Measurements from ENCODE around the gene KIF20B.

KIF20B gene

DNA sequence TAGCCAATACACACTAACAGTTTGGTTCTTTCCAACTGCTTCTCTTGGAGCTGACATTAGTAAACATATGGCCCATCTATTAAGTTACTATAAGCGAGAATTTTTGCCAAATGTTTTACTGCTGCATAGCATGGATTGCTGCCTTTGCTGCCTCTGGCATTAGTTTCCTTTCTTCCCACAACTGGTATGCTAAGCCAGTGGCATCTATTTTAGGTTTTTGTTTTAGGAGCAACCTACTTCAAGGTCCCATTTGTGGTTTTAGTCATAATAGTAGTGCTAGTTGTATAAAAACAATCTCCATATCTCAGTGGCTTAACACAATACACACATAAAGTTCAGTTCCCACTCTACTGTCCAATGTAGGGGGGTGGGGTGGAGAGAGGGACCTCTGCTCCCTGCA lies 30.5 kb upstream of the KIF20B start:
- Mint-ChIP-seq H3K36me3 (no peaks in the 10 kb centered on the region), H3K27ac (no peak overlapping the region), H3K4me1 (no peaks in the 10 kb centered on the region), H3K27me3 (no peaks in the 10 kb centered on the region), H3K9me3 (no peaks in the 10 kb centered on the region), H3K4me3 (no peak overlapping the region)

DNA sequence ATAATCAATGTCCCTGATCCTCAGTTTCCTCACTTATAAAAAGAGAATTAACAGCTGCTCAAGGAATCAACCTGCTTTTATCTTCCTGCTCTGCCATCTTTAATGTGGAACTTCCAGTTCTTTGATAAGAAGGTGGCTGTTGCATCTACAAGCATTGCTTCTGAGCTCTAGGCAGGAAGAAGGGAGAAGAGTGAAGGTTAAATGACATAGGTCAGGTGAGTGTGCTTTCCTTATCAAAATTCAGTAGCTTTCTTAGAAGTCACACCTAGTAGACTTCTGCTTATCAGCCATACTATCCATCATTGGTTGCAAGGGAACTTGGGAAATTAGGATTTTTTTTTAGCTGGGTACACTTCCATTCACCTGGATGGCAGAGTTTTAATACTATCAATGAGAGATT lies 24.0 kb upstream of the KIF20B start:
- Mint-ChIP-seq H3K27ac (no peak overlapping the region), H3K27me3 (peaks cover 15% of the 10 kb centered on the region)

DNA sequence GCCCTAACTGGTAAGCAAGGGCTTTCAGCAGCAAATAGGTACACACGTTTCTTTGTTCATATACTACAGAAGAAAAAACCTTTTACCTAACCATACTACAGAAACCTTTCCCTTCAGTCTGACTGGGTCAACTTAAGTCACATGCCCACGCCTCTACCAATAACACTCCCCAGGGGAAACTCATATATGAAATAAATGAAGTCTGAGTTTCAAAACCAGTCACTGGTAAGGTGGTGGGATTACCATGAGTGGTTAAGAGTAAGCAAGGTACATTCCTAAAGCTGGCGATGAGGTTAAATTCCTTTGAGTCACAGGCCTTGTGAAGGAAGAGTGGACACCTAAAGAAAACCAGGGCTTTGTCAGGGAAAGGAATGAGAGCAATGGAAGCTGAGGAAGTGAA lies 21.4 kb upstream of the KIF20B start:
- Mint-ChIP-seq H3K27me3 (peaks cover 25% of the 10 kb centered on the region), H3K4me3 (no peak overlapping the region), H3K4me1 (no peaks in the 10 kb centered on the region), H3K36me3 (no peaks in the 10 kb centered on the region), H3K27ac (no peak overlapping the region), H3K9me3 (no peaks in the 10 kb centered on the region)

More for the DNA sequence above, 24.0 kb upstream of the KIF20B start:
- Mint-ChIP-seq H3K9me3 (no peaks in the 10 kb centered on the region), H3K4me3 (no peak overlapping the region), H3K36me3 (no peaks in the 10 kb centered on the region), H3K4me1 (no peaks in the 10 kb centered on the region)

DNA sequence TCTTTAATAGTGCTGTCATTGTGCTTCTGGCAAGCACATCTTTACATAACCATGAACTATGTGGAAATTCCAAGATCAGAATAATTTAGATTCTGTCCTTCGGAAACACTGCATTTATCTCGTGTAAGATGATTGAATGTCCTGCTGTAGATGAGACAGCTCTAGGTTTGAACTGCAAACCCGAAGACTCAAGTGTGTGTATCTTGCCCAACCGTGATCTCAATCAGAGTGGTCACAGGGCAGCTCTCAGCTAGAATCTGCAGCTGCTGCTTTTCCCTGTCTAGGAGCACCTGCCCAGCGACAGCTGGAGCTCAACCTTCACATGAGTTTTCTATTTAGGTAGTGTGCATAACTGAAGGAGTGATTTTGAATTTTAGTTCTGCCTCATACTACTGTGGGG lies 17.5 kb upstream of the KIF20B start:
- H3K27ac Mint-ChIP-seq: no peak overlapping the region
- H3K4me3 Mint-ChIP-seq: no peak overlapping the region
- H3K36me3 Mint-ChIP-seq: no peaks in the 10 kb centered on the region
- H3K4me1 Mint-ChIP-seq: no peaks in the 10 kb centered on the region
- peaks cover 24% of the 10 kb centered on the region for H3K27me3 Mint-ChIP-seq
- no peaks in the 10 kb centered on the region for H3K9me3 Mint-ChIP-seq

DNA sequence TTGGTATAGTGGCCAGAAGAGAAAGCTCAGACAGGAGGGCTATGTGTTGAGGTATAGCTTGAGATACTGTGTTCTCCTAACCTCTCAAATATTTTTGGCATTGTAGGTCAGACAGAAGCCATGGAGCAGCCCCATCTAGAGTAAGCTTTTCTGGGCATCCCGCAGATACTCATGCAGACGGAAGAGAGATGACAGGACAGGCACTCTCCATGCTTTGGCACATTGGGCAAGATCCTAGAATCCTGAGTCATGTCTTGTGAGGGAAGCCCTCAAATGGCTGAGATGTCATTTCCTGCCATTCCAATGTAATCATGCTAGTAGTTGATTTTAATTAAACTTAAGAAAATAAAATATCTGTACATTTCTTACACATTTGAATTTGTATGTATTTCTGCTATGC lies 16.8 kb upstream of the KIF20B start:
- no peaks in the 10 kb centered on the region for H3K36me3 Mint-ChIP-seq
- H3K4me3 Mint-ChIP-seq: no peak overlapping the region
- H3K9me3 Mint-ChIP-seq: no peaks in the 10 kb centered on the region
- no peaks in the 10 kb centered on the region for H3K4me1 Mint-ChIP-seq
- peaks cover 24% of the 10 kb centered on the region for H3K27me3 Mint-ChIP-seq
- no peak overlapping the region for H3K27ac Mint-ChIP-seq

DNA sequence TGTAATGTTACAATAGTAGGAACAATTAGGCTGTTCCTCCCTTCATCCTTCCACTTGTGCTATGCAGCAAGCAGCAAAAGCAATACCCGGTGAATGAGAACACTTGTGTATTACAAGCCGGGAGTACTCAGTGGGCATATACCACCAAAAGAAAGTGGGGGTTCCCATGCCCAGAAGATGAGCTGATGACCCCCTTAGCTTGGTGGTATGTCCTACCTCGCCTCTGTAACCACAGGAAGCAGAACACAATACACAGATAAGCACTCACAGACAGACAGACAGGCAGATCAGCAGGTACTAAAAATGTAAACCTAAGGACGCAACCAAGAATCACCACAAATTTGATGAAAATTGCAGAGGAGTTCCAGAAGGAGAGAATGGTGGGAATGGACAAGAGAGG lies 15.5 kb upstream of the KIF20B start:
- Mint-ChIP-seq H3K27ac (no peak overlapping the region), H3K36me3 (no peaks in the 10 kb centered on the region), H3K4me1 (no peaks in the 10 kb centered on the region), H3K27me3 (peaks cover 18% of the 10 kb centered on the region), H3K9me3 (no peaks in the 10 kb centered on the region), H3K4me3 (no peak overlapping the region)

DNA sequence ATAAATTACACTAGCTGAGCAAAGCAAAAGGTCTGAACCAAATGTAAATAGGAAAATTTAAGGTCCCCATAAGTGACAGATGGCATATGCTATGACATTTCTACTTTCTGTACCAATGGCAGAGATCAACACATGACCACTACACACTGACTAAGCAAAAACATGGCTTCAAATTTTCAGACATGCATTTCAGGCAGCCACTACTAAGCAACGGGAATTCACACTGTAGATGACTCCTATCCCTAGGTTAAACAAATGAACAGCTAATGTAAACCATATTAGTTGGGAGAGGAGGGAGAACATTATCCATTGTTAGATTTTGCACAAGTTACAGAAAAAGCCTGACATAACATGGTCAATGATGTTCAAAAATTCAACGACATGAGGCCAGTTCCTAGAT lies 11.4 kb upstream of the KIF20B start:
- Mint-ChIP-seq H3K4me1 (no peaks in the 10 kb centered on the region), H3K9me3 (no peaks in the 10 kb centered on the region), H3K4me3 (no peak overlapping the region), H3K27me3 (peaks cover 4% of the 10 kb centered on the region), H3K27ac (no peak overlapping the region), H3K36me3 (peaks cover 2% of the 10 kb centered on the region)

DNA sequence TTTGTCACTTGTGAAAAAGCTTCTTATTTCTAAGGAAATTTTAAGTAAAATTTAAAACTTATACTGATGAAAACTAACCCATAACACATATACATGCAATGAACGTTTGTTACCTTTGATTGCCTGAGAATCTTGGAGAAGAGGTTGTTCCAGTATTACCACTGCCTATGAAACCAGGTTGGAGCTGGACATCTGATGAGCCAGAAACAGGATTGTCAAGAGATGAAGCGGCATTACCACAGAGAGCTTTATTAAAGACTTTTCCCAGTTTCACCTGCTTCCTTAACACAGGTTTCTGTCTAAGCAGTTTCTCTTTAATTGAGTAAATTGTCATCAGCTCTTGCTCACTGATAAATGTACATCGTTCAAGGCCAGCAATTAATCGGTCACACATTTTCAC lies 9.0 kb upstream of the KIF20B start:
- Mint-ChIP-seq H3K9me3 (no peaks in the 10 kb centered on the region), H3K4me3 (no peak overlapping the region), H3K4me1 (no peaks in the 10 kb centered on the region), H3K27me3 (peaks cover 1% of the 10 kb centered on the region), H3K36me3 (peaks cover 2% of the 10 kb centered on the region), H3K27ac (no peak overlapping the region)

DNA sequence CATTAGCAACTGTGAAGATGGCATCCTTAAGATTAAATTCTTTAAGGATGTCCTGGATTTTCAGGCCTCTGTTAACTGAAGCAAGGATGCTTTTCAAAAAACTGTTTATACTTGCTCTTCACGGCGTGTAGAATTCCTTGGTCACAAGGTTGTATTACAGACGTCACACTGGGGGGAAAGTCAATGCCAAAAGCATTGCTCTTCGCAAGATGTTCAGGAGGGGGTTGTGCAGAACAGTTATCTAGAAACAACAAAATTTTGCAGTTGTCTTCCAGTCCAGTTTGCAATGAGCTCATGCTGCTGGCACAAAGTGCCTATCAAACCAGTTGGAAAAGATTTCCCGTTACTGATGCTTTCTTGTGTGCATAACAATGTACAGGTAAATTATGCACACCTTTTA lies 8.2 kb upstream of the KIF20B start:
- H3K9me3 Mint-ChIP-seq: no peaks in the 10 kb centered on the region
- H3K27ac Mint-ChIP-seq: no peak overlapping the region
- H3K4me3 Mint-ChIP-seq: no peak overlapping the region
- H3K36me3 Mint-ChIP-seq: peaks cover 2% of the 10 kb centered on the region
- no peaks in the 10 kb centered on the region for H3K27me3 Mint-ChIP-seq
- no peaks in the 10 kb centered on the region for H3K4me1 Mint-ChIP-seq

DNA sequence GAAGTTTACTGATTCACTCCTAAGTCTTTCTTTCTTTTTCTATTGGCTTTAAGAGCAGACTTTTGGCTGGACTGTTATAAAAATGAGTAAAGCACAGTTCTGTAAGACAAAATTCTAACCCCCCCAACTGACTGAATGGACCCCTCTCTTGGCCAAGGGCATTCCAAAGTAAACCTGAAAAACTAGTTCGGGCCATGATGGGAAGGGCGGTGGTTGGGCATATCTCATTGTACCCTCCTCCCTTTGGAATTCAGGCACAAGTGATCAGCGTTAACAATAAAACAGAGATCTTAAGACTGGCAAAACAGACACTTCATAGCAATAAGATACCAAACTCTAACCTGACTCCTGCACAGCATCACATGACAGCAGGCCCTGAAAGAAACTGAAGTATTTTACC lies 6.1 kb upstream of the KIF20B start:
- H3K4me3 Mint-ChIP-seq: no peak overlapping the region
- no peaks in the 10 kb centered on the region for H3K9me3 Mint-ChIP-seq
- no peaks in the 10 kb centered on the region for H3K27me3 Mint-ChIP-seq
- H3K36me3 Mint-ChIP-seq: peaks cover 2% of the 10 kb centered on the region
- peaks cover 1% of the 10 kb centered on the region for H3K4me1 Mint-ChIP-seq
- H3K27ac Mint-ChIP-seq: no peak overlapping the region

DNA sequence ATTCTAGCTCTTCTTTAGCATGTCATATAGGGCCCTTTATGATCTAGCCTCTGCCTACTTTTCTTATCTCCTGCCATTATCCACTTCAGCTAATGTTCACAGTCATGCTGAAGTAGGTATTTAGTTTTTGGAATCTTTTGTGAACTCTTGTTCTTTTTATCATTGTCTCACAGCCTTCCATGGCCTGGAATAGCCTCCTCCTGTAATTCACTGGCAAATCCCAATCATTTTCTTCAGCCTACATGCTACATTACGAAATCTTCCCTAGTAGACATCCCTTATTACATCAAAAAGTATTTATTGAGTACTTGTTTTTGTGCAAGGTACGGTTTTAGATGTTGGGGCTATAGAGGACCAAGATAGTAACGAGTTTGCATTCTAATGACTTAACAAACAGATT lies 3.4 kb upstream of the KIF20B start:
- Mint-ChIP-seq H3K4me1 (peaks cover 15% of the 10 kb centered on the region), H3K9me3 (no peaks in the 10 kb centered on the region), H3K27me3 (no peaks in the 10 kb centered on the region), H3K4me3 (no peak overlapping the region), H3K36me3 (peaks cover 2% of the 10 kb centered on the region), H3K27ac (no peak overlapping the region)

DNA sequence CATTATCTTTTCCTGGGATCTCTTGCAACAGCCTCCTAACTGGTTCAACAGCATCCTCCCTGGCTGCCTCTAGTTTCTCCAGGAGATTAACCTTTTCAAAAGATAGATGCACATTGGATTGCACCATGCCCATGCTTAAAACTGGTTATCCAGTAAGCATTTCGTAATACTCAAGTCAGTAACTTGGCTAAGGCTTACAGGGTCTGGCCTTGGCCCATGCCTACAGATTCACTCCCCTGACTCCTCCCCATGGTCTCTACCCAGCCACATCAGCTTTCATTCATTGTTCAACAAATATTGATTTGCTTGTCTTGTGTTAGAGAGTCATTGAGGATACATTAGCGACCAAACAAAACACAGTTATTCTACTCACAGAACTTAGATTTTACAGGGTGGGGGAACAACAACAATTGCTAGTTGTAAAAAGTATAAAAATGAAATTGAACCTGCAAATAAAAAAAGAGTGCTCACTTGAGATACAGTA lies 1.8 kb upstream of the KIF20B start:
- Mint-ChIP-seq H3K27ac (no peak overlapping the region), H3K27me3 (no peaks in the 10 kb centered on the region), H3K36me3 (no peaks in the 10 kb centered on the region), H3K4me3 (peak overlapping the region; percentile 39), H3K4me1 (peaks cover 19% of the 10 kb centered on the region), H3K9me3 (no peaks in the 10 kb centered on the region)

DNA sequence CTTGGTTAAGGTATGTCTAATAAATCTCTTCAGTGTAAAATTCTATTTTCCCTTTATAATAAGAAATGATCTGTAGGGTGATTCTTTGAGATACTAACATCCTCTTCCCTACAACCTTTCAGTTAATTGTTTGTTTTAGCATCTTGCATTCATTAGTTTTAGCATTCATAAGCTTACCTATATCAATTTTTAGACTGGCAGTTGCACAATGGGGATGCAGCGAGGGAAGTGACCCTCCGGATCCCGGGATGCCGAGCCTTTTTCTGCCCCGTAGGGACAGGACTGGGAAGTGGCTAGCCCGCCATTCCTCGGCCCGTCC lies 508 bp upstream of the KIF20B start:
- no peaks in the 10 kb centered on the region for H3K27me3 Mint-ChIP-seq
- H3K4me3 Mint-ChIP-seq: peak overlapping the region; percentile 96
- peaks cover 30% of the 10 kb centered on the region for H3K4me1 Mint-ChIP-seq
- no peaks in the 10 kb centered on the region for H3K9me3 Mint-ChIP-seq
- no peaks in the 10 kb centered on the region for H3K36me3 Mint-ChIP-seq
- H3K27ac Mint-ChIP-seq: peak overlapping the region; percentile 94

DNA sequence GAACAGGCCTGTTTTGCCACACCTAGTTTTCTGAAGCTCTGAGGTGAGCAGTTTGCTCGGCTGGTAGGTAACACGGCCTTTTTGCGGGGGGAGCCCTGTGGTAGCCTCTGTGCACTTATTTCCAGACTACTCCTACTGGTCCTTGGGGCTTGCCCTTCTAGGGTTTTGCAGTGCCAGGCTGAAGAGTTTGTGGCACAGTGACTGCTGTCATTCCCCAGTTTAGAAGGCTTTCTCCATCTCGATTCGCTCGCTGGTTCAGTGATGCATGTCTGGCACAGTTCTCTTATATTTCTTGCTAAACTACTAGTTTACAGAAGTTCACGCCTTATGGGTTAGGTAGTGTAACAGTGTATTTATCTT lies 711 bp downstream of the KIF20B start:
- Mint-ChIP-seq H3K4me3 (peak overlapping the region; percentile 96), H3K36me3 (no peaks in the 10 kb centered on the region), H3K9me3 (no peaks in the 10 kb centered on the region), H3K27ac (peak overlapping the region; percentile 61), H3K4me1 (peaks cover 39% of the 10 kb centered on the region), H3K27me3 (no peaks in the 10 kb centered on the region)

DNA sequence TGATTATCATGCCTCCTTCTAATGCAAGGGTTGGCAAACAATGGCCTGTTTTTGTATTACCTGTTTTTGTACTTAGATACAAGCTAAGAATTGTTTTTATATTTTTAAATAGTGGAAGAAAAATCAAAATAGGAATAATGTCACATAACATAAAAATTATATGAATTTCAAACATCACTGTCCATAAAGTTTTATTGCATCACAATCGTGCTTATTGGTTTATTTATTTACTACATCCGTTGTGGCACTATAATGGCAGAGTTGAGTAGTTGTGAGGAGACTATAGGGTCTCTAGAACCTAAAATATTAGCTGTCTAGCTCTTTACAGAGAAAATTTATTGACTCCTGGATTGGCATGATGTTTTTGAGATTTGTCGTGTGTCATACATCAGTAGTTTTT lies 4.1 kb downstream of the KIF20B start:
- H3K4me3 Mint-ChIP-seq: no peak overlapping the region
- peaks cover 36% of the 10 kb centered on the region for H3K4me1 Mint-ChIP-seq
- H3K9me3 Mint-ChIP-seq: no peaks in the 10 kb centered on the region
- H3K27me3 Mint-ChIP-seq: no peaks in the 10 kb centered on the region
- no peaks in the 10 kb centered on the region for H3K36me3 Mint-ChIP-seq
- H3K27ac Mint-ChIP-seq: no peak overlapping the region

DNA sequence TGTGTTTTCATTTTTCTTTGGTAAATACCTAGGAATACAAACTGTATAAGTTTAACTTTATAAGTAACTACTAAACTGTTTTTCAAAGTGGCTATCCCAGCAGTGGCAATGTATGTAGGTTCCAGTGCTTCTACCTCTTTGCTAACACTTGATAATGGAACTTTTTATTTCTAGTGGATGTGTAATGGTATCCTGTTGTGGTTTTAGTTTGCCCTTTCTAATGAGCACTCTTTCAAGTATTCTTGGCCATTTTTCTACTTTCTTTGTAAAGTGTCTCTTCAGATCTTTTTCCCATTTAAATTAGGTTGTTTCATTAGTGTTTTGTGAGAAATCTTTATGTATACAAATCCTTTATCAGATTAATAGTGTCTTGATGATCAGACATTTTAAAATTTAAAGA lies 4.6 kb downstream of the KIF20B start:
- Mint-ChIP-seq H3K9me3 (no peaks in the 10 kb centered on the region), H3K4me3 (no peak overlapping the region), H3K4me1 (peaks cover 34% of the 10 kb centered on the region), H3K27me3 (no peaks in the 10 kb centered on the region), H3K27ac (no peak overlapping the region), H3K36me3 (peaks cover 3% of the 10 kb centered on the region)

DNA sequence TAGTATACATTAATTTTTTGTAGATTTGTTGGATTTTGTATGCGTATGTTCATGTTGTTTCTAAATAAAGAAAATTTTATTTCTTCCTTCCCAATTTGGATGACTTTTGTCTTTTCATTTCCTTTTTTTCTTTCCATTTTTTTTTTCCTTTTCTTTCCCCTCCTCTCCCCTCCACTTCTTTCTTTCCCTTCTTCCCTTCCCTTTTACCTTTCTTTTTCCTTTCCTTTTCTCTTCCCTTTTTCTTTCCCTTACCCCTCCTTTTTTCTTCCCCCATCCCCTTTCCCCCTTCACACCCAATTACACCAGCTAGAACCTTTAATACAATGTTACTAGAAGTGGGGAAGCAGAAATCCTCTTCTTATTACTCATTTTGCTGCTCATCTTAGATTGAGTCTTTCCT lies 6.0 kb downstream of the KIF20B start:
- Mint-ChIP-seq H3K27ac (no peak overlapping the region), H3K4me1 (peaks cover 29% of the 10 kb centered on the region), H3K9me3 (no peaks in the 10 kb centered on the region), H3K27me3 (no peaks in the 10 kb centered on the region), H3K4me3 (no peak overlapping the region), H3K36me3 (peaks cover 8% of the 10 kb centered on the region)

DNA sequence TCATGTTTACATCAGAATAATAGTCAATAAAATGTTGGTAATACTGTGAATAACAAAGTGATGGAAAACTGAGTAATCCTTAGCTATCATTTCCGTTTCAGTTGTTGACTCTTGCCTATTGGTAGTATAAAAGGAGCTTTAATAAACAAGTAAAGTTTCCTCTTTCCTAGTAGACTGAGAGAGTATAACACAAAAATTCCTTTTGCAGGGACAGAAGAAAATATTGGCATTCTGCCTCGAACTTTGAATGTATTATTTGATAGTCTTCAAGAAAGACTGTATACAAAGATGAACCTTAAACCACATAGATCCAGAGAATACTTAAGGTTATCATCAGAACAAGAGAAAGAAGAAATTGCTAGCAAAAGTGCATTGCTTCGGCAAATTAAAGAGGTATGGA lies 9.4 kb downstream of the KIF20B start:
- Mint-ChIP-seq H3K27ac (no peak overlapping the region), H3K4me1 (peaks cover 14% of the 10 kb centered on the region), H3K4me3 (no peak overlapping the region), H3K27me3 (no peaks in the 10 kb centered on the region), H3K9me3 (no peaks in the 10 kb centered on the region), H3K36me3 (peaks cover 13% of the 10 kb centered on the region)
